SK-N-SH treated with all-trans-retinoic acid at 6 μM for 48 hours (cell line): ENCODE measurements around the gene ZSCAN5C.

Experiments
- ATAC-seq: fragments of 200-7000 bp; cut with Tn5 transposase; 3 replicates; pipeline ENCODE4 v1.9.1; 2020; ENCODE audit warnings: mild to moderate bottlenecking, moderate library complexity
- ARNTL ChIP-seq: fragments of 450-650 bp; formaldehyde crosslinking; IDR thresholded peaks from 2 replicates; pipeline ENCODE4 v1.5.0; 2020; ENCODE audit warnings: low read depth, mild to moderate bottlenecking, moderate library complexity, borderline replicate concordance
- CSDC2 ChIP-seq: fragments of 250-450 bp; sonication (Bioruptor Pico); IDR thresholded peaks from 2 replicates; pipeline ENCODE4 v1.5.0; 2020; ENCODE audit warnings: mild to moderate bottlenecking, moderate library complexity
- ESRRG ChIP-seq: fragments of 250-450 bp; sonication (Bioruptor Pico); IDR thresholded peaks from 2 replicates; pipeline ENCODE4 v1.6.1; 2021; ENCODE audit warnings: mild to moderate bottlenecking
- GLIS3 ChIP-seq: fragments of 250-450 bp; sonication (Bioruptor Pico); IDR thresholded peaks from 2 replicates; pipeline ENCODE4 v1.5.0; 2020; ENCODE audit warnings: mild to moderate bottlenecking, moderate library complexity
- OSR1 ChIP-seq: fragments of 250-450 bp; sonication (Bioruptor Pico); IDR thresholded peaks from 2 replicates; pipeline ENCODE4 v1.8.0; 2022; ENCODE audit warnings: moderate library complexity, mild to moderate bottlenecking, inconsistent platforms
- PPARA ChIP-seq: fragments of 250-450 bp; sonication (Bioruptor Pico); IDR thresholded peaks from 2 replicates; pipeline ENCODE4 v1.5.0; 2020; ENCODE audit warnings: mild to moderate bottlenecking, borderline replicate concordance
- RARB ChIP-seq: fragments of 250-450 bp; sonication (Bioruptor Pico); IDR thresholded peaks from 2 replicates; pipeline ENCODE4 v1.8.0; 2021; ENCODE audit warnings: mild to moderate bottlenecking, moderate library complexity
- SNAI2 ChIP-seq: fragments of 250-450 bp; sonication (Bioruptor Pico); IDR thresholded peaks from 2 replicates; pipeline ENCODE4 v1.5.0; 2020; ENCODE audit warnings: mild to moderate bottlenecking, moderate library complexity
- TCF4 ChIP-seq: fragments of 250-450 bp; sonication (Bioruptor Pico); IDR thresholded peaks from 2 replicates; pipeline ENCODE4 v1.8.0; 2021; ENCODE audit warnings: mild to moderate bottlenecking, moderate library complexity, borderline replicate concordance
- TOX ChIP-seq: fragments of 250-450 bp; sonication (Bioruptor Pico); IDR thresholded peaks from 2 replicates; pipeline ENCODE4 v1.8.0; 2021; ENCODE audit warnings: mild to moderate bottlenecking, moderate library complexity, borderline replicate concordance
- TSHZ2 ChIP-seq: fragments of 250-450 bp; sonication (Bioruptor Pico); IDR thresholded peaks from 2 replicates; pipeline ENCODE4 v1.5.0; 2020; ENCODE audit warnings: mild to moderate bottlenecking, moderate library complexity
- ZC3H10 ChIP-seq: fragments of 250-450 bp; sonication (Bioruptor Pico); IDR thresholded peaks from 2 replicates; pipeline ENCODE4 v1.5.1; 2021; ENCODE audit warnings: mild to moderate bottlenecking, moderate library complexity
- ZFP3 ChIP-seq: fragments of 250-450 bp; sonication (Bioruptor Pico); IDR thresholded peaks from 2 replicates; pipeline ENCODE4 v1.5.0; 2020; ENCODE audit warnings: mild to moderate bottlenecking, moderate library complexity
- ZFP30 ChIP-seq: fragments of 450-650 bp; formaldehyde crosslinking; IDR thresholded peaks from 2 replicates; pipeline ENCODE4 v1.5.0; 2022; ENCODE audit warnings: mild to moderate bottlenecking, moderate library complexity
- ZNF565 ChIP-seq: fragments of 450-650 bp; formaldehyde crosslinking; conservative IDR thresholded peaks from 2 replicates; pipeline ENCODE4 v1.5.0; 2020; ENCODE audit warnings: low read depth, mild to moderate bottlenecking, moderate library complexity
- ZNF8 ChIP-seq: fragments of 450-650 bp; formaldehyde crosslinking; IDR thresholded peaks from 2 replicates; pipeline ENCODE4 v1.5.0; 2020; ENCODE audit warnings: mild to moderate bottlenecking, moderate library complexity
- TF ChIP-seq, protein P1 (sequence below): fragments of 250-450 bp; sonication (Bioruptor Pico); IDR thresholded peaks from 2 replicates; pipeline ENCODE4 v1.5.1; 2020; ENCODE audit warnings: low read depth, mild to moderate bottlenecking, moderate library complexity
- TF ChIP-seq, protein P2 (sequence below): fragments of 250-450 bp; sonication (Bioruptor Pico); IDR thresholded peaks from 2 replicates; pipeline ENCODE4 v1.8.0; 2020; ENCODE audit warnings: mild to moderate bottlenecking, moderate library complexity, borderline replicate concordance
- TF ChIP-seq, protein P3 (sequence below): fragments of 250-450 bp; sonication (Bioruptor Pico); IDR thresholded peaks from 2 replicates; pipeline ENCODE4 v1.8.0; 2021; ENCODE audit warnings: low read depth, mild to moderate bottlenecking, moderate library complexity, borderline replicate concordance

The ZSCAN5C gene, protein sequence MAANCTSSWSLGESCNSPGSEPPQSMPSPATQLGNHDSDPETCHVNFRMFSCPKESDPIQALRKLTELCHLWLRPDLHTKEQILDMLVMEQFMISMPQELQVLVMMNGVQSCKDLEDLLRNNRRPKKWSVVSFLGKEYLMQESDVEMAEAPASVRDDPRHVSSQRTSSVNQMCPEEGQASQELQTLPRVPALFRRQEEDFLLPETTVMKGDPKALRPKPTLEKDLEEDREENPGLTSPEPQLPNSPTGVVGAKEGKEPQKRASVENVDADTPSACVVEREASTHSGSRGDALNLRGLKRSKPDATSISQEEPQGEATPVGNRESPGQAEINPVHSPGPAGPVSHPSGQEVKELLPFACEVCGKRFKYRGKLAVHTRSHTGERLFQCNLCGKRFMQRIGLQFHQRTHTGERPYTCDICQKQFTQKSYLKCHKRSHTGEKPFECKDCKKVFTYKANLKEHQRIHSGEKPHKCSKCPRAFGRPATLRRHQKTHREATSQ

GRCh38 chr19:56201973-56202372 lies at the start of gene ZSCAN5C:
ZSCAN5C (plus strand) TSS chr19:56202273; CDS start chr19:56205914, 3,641 bp downstream.
- no peak for ATAC-seq
- no peak for TF ChIP-seq ZFP30
- TF ChIP-seq ZC3H10 (CRISPR knock-in tag) = no peak
- no peak for TF ChIP-seq ESRRG
- TF ChIP-seq TOX (CRISPR knock-in tag) = no peak
- TF ChIP-seq SNAI2 (CRISPR knock-in tag) = no peak
- no peak for TF ChIP-seq TSHZ2 (CRISPR knock-in tag)
- TF ChIP-seq ZNF8 (CRISPR knock-in tag) = no peak
- TF ChIP-seq, protein P1, sequence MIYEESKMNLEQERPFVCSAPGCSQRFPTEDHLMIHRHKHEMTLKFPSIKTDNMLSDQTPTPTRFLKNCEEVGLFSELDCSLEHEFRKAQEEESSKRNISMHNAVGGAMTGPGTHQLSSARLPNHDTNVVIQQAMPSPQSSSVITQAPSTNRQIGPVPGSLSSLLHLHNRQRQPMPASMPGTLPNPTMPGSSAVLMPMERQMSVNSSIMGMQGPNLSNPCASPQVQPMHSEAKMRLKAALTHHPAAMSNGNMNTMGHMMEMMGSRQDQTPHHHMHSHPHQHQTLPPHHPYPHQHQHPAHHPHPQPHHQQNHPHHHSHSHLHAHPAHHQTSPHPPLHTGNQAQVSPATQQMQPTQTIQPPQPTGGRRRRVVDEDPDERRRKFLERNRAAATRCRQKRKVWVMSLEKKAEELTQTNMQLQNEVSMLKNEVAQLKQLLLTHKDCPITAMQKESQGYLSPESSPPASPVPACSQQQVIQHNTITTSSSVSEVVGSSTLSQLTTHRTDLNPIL (CRISPR knock-in tag) = no peak
- TF ChIP-seq RARB (CRISPR knock-in tag) = no peak
- no peak for TF ChIP-seq OSR1 (CRISPR knock-in tag)
- TF ChIP-seq CSDC2 (CRISPR knock-in tag) = no peak
- TF ChIP-seq, protein P2, sequence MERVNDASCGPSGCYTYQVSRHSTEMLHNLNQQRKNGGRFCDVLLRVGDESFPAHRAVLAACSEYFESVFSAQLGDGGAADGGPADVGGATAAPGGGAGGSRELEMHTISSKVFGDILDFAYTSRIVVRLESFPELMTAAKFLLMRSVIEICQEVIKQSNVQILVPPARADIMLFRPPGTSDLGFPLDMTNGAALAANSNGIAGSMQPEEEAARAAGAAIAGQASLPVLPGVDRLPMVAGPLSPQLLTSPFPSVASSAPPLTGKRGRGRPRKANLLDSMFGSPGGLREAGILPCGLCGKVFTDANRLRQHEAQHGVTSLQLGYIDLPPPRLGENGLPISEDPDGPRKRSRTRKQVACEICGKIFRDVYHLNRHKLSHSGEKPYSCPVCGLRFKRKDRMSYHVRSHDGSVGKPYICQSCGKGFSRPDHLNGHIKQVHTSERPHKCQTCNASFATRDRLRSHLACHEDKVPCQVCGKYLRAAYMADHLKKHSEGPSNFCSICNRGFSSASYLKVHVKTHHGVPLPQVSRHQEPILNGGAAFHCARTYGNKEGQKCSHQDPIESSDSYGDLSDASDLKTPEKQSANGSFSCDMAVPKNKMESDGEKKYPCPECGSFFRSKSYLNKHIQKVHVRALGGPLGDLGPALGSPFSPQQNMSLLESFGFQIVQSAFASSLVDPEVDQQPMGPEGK = no peak
- TF ChIP-seq ZFP3 = no peak
- no peak for TF ChIP-seq GLIS3
- TF ChIP-seq, protein P3, sequence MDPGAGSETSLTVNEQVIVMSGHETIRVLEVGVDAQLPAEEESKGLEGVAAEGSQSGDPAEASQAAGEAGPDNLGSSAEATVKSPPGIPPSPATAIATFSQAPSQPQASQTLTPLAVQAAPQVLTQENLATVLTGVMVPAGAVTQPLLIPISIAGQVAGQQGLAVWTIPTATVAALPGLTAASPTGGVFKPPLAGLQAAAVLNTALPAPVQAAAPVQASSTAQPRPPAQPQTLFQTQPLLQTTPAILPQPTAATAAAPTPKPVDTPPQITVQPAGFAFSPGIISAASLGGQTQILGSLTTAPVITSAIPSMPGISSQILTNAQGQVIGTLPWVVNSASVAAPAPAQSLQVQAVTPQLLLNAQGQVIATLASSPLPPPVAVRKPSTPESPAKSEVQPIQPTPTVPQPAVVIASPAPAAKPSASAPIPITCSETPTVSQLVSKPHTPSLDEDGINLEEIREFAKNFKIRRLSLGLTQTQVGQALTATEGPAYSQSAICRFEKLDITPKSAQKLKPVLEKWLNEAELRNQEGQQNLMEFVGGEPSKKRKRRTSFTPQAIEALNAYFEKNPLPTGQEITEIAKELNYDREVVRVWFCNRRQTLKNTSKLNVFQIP (CRISPR knock-in tag) = no peak
- no peak for TF ChIP-seq ZNF565
- TF ChIP-seq ARNTL (CRISPR knock-in tag) = no peak
- TF ChIP-seq PPARA (CRISPR knock-in tag) = no peak

DNA sequence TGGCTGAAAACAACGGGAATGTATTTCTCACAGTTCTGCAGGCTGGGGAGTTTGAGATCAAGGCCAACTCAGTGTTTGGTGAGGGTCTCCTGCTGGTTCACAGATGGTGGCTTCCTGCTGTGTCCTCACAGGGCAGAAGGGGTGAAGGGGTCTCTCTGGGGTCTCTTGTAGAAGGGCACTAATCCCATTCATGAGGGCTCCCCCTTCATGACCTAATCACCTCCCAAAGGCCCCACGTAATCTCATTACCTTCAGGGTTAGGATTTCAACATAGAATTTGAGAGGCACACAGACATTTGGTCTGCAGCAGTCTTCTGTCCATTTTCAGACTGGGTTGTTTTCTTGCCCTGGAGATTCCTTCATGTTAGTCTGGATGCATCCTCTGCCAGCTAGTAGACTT lies 49.4 kb upstream of the ZSCAN5C start:
- TF ChIP-seq TCF4 (CRISPR knock-in tag) (no peak), ARNTL (CRISPR knock-in tag) (no peak), TSHZ2 (CRISPR knock-in tag) (no peak)
- TF ChIP-seq, protein P3 (CRISPR knock-in tag) = no peak

More for the DNA sequence above, 49.4 kb upstream of the ZSCAN5C start:
- no peak for ATAC-seq
